ENCODE results near the gene ANKRD33. TPM values are rescaled to one million over a fixed set of nuclear protein-coding genes. Genes with fewer than 3 reads are reported as not detected.

ANKRD33 gene
- total RNA-seq, 1 experiment from 2014 or later = not detected

DNA sequence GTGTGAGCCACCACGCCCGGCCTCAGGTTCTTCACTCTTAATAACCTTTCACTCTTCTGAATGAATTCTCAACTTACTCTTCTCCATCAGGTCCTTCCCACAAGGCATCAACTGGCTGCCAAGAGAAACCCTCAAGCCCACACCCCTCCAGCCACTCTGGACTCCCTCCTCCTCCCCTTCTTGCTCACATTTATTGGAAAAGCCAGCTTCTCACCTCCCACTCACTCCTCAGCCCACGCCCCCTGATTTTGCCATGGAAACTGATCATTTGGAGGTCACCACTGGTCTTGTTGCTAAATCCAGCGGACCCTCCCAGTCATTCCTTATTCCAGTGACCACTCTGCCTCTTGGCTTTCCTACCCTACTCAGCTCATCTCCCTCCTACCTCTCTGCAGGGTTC lies 46.2 kb downstream of the ANKRD33 start:
- no peak for TF ChIP-seq CTCF (IDR thresholded peaks at IDR 0.05; ENCODE audit: unreplicated experiment)
- Mint-ChIP-seq H3K9me3 (ENCODE audit: low read depth, unreplicated experiment) (no peaks in the 10 kb centered on the region), H3K4me3 (ENCODE audit: low read depth, unreplicated experiment) (no peak overlapping the region), H3K27me3 (ENCODE audit: unreplicated experiment) (peaks cover 24% of the 10 kb centered on the region), H3K4me1 (ENCODE audit: low read depth, unreplicated experiment) (no peaks in the 10 kb centered on the region), H3K36me3 (ENCODE audit: insufficient read depth, unreplicated experiment) (no peaks in the 10 kb centered on the region), H3K27ac (ENCODE audit: unreplicated experiment) (no peak overlapping the region)
- no TSS peak for BruUV-seq (replicated peaks)
- DNase-seq = no peak
- CTCF ChIA-PET = no interaction called here
- intact Hi-C loops (cut with micrococcal nuclease; ENCODE audit: unreplicated experiment) = no loop called here

DNA sequence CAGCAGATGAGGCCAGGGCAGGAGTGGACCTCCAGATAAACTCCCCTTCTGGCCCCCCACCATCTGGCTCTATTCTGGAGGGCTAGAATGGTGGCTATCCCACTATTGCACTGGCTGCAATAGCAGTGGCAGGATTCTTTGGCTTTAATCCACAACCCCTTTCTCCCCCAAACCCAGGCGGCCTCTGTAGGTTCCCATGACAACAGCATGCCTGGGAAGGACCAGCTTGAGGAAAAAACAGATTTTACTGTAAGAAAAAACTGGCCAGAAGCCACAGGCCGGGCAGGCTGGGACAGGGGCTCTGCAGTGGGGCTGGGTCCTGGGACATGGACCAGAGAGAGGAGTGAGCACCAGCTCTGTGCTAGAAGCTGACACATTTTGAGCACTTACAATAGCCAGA lies 50.0 kb downstream of the ANKRD33 start:
- no peak overlapping the region for H3K4me3 Mint-ChIP-seq (ENCODE audit: low read depth, unreplicated experiment)
- H3K9me3 Mint-ChIP-seq (ENCODE audit: low read depth, unreplicated experiment) = no peaks in the 10 kb centered on the region
- no peak for DNase-seq
- H3K36me3 Mint-ChIP-seq (ENCODE audit: insufficient read depth, unreplicated experiment) = no peaks in the 10 kb centered on the region
- no peak overlapping the region for H3K27ac Mint-ChIP-seq (ENCODE audit: unreplicated experiment)
- H3K27me3 Mint-ChIP-seq (ENCODE audit: unreplicated experiment) = peaks cover 52% of the 10 kb centered on the region
- H3K4me1 Mint-ChIP-seq (ENCODE audit: low read depth, unreplicated experiment) = no peaks in the 10 kb centered on the region
- BruUV-seq (replicated peaks) = no TSS peak
- no peak for TF ChIP-seq CTCF (IDR thresholded peaks at IDR 0.05; ENCODE audit: unreplicated experiment)
- intact Hi-C loops (cut with micrococcal nuclease; ENCODE audit: unreplicated experiment) = no loop called here
- CTCF ChIA-PET = no interaction called here

DNA sequence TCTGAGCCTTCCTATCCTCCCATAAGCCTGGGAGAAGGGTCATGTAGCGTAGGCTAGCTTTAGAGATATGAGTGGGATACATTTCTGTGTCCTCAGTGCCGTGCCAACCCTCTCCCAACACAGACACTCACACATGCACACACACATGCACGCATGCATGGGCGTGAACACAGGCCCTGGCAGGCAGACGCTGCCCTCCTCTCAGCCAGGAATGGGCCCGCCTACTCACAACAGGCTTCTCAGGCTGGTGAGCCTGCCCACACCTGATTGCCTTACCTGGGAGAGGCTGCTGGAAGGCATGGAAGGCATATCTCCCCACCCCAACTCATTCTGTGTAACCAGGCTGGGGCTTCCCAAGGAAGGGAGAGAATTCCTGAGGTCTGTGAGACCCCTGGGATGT lies 50.8 kb downstream of the ANKRD33 start:
- H3K27me3 Mint-ChIP-seq (ENCODE audit: unreplicated experiment) = peaks cover 58% of the 10 kb centered on the region
- no peaks in the 10 kb centered on the region for H3K36me3 Mint-ChIP-seq (ENCODE audit: insufficient read depth, unreplicated experiment)

DNA sequence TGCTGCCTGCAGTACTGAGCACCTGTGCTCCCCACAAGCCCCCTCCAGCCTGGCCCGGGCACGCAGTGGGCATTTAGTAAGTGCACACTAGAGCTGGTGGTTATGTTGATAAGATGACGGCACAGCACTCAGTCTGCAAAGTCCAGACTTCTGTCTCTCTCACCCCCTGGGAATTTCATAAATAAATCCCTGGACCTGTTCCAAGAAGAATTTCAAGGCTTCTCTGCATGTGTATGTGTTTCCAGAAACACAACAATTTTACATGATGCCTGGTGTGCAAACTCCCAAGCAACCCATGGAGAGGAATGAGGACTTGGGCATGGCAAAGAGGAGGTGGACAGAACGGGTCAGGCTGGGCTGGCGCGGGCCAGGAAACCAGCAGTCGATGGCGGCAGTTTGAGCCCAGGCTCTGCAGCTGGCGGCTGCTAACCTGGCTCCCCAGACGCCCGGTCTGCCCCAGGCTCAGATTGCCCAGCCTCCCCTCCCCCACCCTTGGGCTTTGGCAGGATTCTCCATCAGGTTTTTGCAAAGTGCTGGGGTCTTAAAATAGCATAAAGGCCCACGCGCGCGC lies 53.2 kb downstream of the ANKRD33 start:
- BruUV-seq (replicated peaks) = no TSS peak
- TF ChIP-seq CTCF (IDR thresholded peaks at IDR 0.05; ENCODE audit: unreplicated experiment) = no peak
- Mint-ChIP-seq H3K36me3 (ENCODE audit: insufficient read depth, unreplicated experiment) (no peaks in the 10 kb centered on the region), H3K4me3 (ENCODE audit: low read depth, unreplicated experiment) (no peak overlapping the region), H3K27ac (ENCODE audit: unreplicated experiment) (no peak overlapping the region), H3K9me3 (ENCODE audit: low read depth, unreplicated experiment) (peaks cover 5% of the 10 kb centered on the region), H3K27me3 (ENCODE audit: unreplicated experiment) (peaks cover 48% of the 10 kb centered on the region), H3K4me1 (ENCODE audit: low read depth, unreplicated experiment) (no peaks in the 10 kb centered on the region)
- DNase-seq = no peak
- CTCF ChIA-PET = no interaction called here
- intact Hi-C loops (cut with micrococcal nuclease; ENCODE audit: unreplicated experiment) = no loop called here

More for the DNA sequence above, 50.8 kb downstream of the ANKRD33 start:
- Mint-ChIP-seq H3K9me3 (ENCODE audit: low read depth, unreplicated experiment) (no peaks in the 10 kb centered on the region), H3K4me1 (ENCODE audit: low read depth, unreplicated experiment) (no peaks in the 10 kb centered on the region), H3K4me3 (ENCODE audit: low read depth, unreplicated experiment) (no peak overlapping the region), H3K27ac (ENCODE audit: unreplicated experiment) (no peak overlapping the region)
- no TSS peak for BruUV-seq (replicated peaks)
- intact Hi-C loops (cut with micrococcal nuclease; ENCODE audit: unreplicated experiment) = no loop called here
- TF ChIP-seq CTCF (IDR thresholded peaks at IDR 0.05; ENCODE audit: unreplicated experiment) = no peak
- CTCF ChIA-PET = interaction anchor here (0.7 kb wide), 1 partner anchor 95 kb away, joined by 4 read pairs; no protein-coding TSS in a partner anchor
- no peak for DNase-seq

Other genes with a start within 250 kb of the ANKRD33 start
- gene FIGNL2, start 39.4 kb upstream of the ANKRD33 start, total RNA-seq (2022) = not detected in 2 replicates
- 0.44 TPM in 1 of 2 replicates, not detected in the other for gene ACVRL1, start 19.4 kb downstream of the ANKRD33 start, total RNA-seq (2022)
- 16.3 and 17.3 TPM in 2 replicates for gene ACVR1B, start 63.6 kb downstream of the ANKRD33 start, total RNA-seq (2022)
- 0.34 TPM in 1 of 2 replicates, not detected in the other for gene TAMALIN, start 118.8 kb downstream of the ANKRD33 start, total RNA-seq (2022)
- gene NR4A1, start 163.3 kb downstream of the ANKRD33 start, total RNA-seq (2022) = 18.0 and 18.9 TPM in 2 replicates
- 32.8 and 35.0 TPM in 2 replicates for gene ATG101, start 181.9 kb downstream of the ANKRD33 start, total RNA-seq (2022)
- not detected in 2 replicates for gene SMIM41, start 191.6 kb downstream of the ANKRD33 start, total RNA-seq (2022)